LNCaP clone FGC (cell line): ENCODE data around the gene MAPRE2.

ENCODE experiments used
- DNase-seq: peaks from one replicate; pipeline ENCODE4 v3.0.0-alpha.2; 2011; ENCODE audit warnings: low read depth
- H3K4me3 ChIP-seq: 2 replicates; pipeline ENCODE4 v1.5.1; 2011; ENCODE audit warnings: mild to moderate bottlenecking, low read depth, low read length, control low read depth
- TF ChIP-seq, protein P1 (sequence below): IDR thresholded peaks from 2 replicates; pipeline ENCODE4 v1.5.1; 2012; ENCODE audit warnings: mild to moderate bottlenecking; ENCODE audit not compliant: control insufficient read depth, insufficient read depth; ENCODE audit errors: extremely low read depth

MAPRE2 gene

DNA sequence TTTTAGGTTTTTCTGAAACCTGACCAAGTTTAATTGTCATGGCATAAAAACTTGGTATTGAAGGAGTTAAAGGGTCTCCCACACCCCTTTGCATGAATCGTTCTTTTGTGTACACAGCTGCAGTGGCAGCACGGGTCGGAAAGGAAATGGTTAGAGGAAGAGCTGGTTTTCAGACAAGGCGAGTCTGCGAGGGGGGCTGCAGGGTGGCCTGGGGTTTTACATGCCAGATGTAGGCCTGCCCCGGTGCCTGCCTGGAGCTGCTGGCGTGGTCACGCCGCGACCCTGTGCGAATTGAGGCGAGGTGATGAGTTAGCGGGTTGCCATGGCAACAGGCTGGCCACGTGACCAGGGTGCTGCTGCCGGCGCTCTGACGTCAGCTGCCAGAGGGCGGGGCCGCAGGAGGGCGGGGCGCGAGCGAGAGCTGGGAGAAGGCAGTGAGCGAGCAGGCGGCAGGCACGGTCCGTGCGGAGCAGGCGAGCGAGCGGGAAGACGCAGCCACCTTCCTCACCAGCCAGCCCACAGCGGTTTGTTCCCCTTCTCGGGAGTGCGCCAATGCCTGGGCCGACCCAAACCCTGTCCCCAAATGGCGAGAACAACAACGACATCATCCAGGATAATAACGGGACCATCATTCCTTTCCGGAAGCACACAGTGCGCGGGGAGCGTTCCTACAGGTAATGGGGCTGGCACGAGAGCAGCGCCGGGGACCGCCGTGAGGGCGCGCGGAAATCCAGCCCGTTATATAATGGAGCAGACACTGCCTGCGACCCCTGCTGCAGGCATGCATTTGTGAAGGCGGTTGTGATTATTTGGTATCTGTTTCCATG, at the start of gene MAPRE2:
TSS of gene MAPRE2 (plus strand) at position 426 of the 827 bp plus-strand sequence. CDS start at position 553, 127 bp downstream.
- peak within 1 kb of the TSS; percentile 76 for H3K4me3 ChIP-seq
- peak; percentile 73 for DNase-seq
- TF ChIP-seq, protein P1, sequence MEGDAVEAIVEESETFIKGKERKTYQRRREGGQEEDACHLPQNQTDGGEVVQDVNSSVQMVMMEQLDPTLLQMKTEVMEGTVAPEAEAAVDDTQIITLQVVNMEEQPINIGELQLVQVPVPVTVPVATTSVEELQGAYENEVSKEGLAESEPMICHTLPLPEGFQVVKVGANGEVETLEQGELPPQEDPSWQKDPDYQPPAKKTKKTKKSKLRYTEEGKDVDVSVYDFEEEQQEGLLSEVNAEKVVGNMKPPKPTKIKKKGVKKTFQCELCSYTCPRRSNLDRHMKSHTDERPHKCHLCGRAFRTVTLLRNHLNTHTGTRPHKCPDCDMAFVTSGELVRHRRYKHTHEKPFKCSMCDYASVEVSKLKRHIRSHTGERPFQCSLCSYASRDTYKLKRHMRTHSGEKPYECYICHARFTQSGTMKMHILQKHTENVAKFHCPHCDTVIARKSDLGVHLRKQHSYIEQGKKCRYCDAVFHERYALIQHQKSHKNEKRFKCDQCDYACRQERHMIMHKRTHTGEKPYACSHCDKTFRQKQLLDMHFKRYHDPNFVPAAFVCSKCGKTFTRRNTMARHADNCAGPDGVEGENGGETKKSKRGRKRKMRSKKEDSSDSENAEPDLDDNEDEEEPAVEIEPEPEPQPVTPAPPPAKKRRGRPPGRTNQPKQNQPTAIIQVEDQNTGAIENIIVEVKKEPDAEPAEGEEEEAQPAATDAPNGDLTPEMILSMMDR: no peak

- no peak for DNase-seq
- no peak overlapping the region for H3K4me3 ChIP-seq
- TF ChIP-seq, protein P1: no peak
Observed at GRCh38 chr18:34991561-34991960, 49.7 kb upstream of the MAPRE2 start.

GRCh38 chr18:34993289-34993688, 47.9 kb upstream of the MAPRE2 start:
- no peak overlapping the region for H3K4me3 ChIP-seq
- no peak for DNase-seq
- TF ChIP-seq, protein P1: no peak

DNA sequence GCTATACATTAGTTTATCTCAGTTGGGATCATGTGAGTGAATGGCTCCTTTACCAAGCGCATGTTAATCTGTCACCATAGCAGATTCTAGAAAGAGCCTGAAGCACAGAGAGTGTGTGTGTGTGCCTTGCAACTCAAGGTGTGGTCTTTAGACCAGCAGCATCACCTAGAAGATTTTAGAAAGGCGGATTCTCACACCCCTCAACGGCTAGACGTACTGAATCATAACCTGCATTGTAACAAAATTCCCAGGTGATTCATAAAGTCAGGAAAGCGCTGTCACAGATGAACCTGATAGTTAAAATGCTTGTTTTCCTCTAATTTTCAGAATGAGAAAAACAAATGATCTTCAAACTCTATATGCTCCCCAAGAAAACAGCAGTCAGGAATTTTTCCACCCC, 45.5 kb upstream of the MAPRE2 start:
- no peak overlapping the region for H3K4me3 ChIP-seq
- DNase-seq: no peak
- TF ChIP-seq, protein P1: no peak

- TF ChIP-seq, protein P1: no peak
- no peak for DNase-seq
- no peak overlapping the region for H3K4me3 ChIP-seq
Observed at GRCh38 chr18:34998661-34999060, 42.6 kb upstream of the MAPRE2 start.

GRCh38 chr18:34999756-35000289, 41.4 kb upstream of the MAPRE2 start:
- TF ChIP-seq, protein P1: no peak
- no peak overlapping the region for H3K4me3 ChIP-seq
- DNase-seq: no peak

GRCh38 chr18:35000457-35000856, 40.8 kb upstream of the MAPRE2 start:
- DNase-seq: no peak
- H3K4me3 ChIP-seq: no peak overlapping the region
- TF ChIP-seq, protein P1: no peak
